Activated CD4-positive, alpha-beta T cell treated with anti-CD3 and anti-CD28 coated beads for 4 hours (primary cell): ENCODE measurements around the gene KDM4C.
"Not testable (repeated sequence)": the region's sequence is repeated elsewhere in the genome, so short reads cannot be mapped to it uniquely, and the experiment has no call there.

Source experiments
- DNase-seq, 2 donors: peaks; one replicate each; pipeline ENCODE4 v3.0.0-alpha.2; 2020

Gene KDM4C

DNA sequence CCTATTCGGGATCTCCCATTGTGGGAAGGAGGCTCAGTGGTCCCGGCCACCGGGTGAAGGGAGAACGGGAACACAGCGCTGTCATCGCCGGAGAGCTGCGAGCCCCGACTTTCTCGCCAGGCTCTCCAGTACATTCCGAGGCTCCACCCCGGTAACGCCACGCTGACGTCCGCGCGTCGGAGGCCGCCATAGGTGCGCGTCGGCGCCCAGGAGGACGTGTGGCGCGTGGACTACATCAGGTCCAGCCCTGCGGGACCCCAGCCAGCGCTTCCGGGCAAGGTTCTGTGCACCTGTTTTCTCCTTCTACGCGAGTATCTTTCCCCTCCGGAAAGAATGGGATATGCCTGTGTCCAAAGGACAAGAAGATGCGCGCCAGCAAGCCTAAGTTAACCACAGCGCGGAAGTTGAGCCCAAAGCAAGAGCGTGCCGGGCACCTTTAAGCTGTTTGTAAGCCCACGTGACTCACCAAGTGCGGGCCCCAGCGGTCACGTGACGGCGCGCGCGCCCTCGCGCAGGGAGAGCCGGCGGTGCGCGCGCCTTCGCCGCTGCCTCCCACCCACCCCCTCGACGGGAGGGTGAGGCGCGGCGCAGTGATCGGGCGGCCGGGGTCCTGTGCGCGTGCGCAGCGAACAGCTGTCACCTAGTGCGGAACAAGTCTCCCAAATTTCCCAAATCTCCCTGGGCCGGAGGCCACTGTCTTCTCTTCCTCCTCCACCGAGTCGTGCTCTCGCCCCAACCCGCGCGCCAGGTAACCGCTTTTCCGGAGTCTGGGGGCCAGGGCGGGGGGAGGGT lies at the start of gene KDM4C:
KDM4C (plus strand) TSS at position 518 of the 792 bp plus-strand sequence. CDS start 35,016 bp downstream, outside the sequence.
- DNase-seq, result peak; percentile 91 to 95

DNA sequence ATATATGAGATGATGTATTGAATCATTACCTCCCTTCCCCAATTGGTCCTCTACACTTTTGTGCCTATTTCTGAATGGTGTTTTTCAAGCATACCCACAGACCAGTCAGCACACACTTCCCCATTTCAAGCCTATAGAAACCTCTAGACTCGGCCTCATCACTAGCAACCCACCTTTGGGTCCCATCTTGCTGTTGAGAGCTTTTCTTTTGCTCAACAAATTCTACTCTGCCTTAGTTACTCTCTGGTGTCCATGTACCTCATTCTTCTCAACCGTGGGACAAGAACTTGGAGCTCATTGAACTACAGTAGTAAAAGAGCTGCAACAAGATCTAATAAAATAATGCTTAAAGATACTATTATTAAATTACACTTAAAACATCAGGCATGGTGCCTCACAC lies 49.0 kb upstream of the KDM4C start:
- no peak for DNase-seq

DNA sequence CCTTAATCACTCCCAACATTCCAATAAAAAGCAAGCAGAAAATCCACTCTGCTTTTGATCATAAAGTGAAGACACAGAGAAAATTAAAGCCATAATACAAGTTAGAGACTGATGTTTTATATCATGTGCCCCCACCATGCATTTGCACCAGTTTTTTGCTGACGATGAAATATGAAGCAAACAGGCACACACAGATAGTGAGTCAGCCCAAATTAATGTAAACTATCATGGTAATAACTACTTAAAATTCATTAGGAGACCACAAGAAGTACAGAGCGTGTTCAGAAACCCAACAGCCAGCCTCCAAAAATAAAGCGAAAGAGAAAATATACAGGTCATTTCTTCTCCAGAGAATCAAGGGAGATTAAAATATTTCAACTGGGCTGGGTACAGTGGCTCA lies 46.4 kb upstream of the KDM4C start:
- DNase-seq, result no peak

DNA sequence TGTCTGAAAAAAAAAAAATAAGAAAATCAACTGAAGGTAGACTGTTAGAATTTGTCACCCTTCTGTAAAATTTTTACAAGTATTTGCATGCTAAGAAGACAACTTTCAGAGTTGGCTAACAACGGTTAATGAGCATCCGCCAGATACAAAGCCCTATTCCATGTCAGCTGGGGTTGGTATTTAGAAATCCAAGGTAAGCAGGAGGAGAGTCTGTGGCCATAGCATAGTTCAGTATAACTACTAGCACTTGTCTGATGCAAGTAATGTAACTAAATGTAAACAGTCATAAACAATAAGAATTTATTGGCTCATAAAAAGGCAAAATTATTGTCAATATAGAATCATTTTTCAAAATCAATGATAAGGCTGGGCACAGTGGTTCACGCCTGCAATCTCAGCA lies 45.7 kb upstream of the KDM4C start:
- no peak for DNase-seq

DNA sequence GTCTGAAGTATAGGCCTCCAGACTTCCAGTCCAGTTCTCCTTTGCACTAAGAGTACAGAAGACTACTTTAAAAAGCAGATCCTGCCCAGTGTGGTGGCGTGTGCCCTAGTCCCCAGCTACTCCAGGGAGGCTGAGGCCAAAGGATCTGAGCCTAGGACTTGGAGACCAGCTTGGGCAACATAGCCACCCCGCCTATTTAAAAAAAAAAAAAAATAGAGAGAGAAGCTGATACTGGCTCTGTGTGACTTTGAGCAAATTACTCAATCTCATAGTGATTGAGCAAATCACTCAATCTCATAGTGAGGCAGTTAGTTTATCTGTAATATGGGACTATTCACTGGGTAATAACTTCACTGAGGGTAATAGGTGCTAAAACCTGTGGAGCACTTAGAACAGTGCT lies 43.6 kb upstream of the KDM4C start:
- no peak for DNase-seq

DNA sequence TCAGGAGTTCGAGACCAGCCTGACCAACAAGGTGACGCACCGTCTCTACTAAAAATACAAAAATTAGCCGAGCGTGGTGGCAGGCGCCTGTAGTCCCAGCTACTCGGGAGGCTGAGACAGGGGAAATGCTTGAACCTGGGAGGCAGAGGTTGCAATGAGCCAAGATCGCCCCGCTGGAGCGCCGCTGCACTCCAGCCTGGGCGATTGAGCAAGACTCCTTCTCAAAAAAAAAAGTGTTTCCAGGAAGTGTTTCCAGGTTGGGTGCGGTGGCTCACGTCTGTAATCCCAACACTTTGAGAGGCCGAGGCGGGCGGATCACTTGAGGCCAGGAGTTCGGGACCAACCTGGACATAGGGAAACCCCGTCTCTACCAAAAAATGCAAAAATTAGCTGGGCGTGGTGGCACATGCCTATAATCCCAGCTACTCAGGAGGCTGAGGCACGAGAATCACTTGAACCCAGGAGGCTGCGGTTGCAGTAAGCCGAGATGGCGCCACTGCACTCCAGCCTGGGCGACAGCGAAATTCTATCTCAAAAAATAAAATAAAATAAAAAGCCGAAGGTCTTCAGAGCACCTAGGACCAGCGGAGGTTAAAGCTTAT lies 42.5 kb upstream of the KDM4C start:
- not testable (repeated sequence) for DNase-seq

DNA sequence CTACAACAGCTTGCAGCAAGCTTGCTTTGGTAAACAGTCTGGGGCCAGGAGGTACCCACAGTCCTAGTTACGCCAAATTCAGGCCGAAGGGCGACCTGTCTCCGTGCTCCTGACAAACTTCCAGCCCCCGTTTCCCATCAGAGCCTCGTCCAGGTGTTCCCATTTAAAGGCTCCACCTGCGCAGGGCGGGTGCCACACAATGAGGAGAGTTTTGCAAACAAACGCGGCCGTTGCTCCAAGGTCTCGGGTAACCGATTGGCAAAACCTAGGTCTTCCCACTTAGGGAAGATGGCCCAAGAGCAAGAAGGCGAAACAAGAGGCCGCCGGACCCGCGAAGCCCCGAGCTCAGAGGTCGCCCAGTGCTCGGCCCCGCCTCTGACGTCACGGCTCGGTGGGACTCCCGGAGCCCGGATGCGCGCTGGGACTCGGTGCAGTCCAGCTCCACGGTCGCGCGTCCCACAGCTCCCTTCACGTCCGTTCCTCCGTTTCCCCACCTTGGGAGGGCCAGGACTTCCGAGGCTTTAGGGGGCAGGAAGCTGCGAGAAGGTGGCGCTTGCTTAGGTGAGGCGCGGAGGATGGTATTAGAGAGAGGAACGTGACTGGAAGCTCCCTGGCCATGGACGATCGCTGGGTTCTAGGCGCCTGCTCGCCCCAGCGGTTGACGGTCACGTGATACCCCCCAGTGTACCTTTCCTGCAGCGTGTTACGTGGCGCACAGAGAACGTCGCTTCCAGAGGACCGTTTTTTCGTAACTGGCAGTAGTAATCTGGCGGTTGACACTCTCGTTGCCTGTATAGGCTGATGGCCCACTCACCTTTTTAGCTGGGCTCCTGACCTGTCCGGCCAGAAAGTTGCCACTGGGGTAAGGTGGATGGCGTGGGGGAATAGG lies 41.8 kb upstream of the KDM4C start:
- peak; percentile 56 to 69 for DNase-seq

DNA sequence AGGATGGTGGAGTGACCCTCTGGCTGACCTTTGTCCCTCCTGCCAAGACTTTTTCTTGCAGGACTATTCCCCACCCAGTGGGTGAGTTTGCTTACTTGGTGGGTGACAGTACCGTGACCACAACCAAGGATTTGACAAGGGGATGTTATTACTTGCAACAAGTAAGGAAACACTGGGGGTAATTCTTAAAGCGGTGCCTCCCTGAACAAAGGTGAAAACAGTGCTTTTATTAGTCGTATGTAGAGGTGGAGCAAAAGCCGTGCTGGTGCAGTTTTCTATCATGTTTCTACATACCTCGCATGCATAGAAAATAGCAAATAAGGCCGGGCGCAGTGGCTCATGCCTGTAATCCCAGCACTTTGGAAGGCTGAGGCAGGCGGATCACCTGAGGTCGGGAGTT lies 41.0 kb upstream of the KDM4C start:
- DNase-seq, result no peak

DNA sequence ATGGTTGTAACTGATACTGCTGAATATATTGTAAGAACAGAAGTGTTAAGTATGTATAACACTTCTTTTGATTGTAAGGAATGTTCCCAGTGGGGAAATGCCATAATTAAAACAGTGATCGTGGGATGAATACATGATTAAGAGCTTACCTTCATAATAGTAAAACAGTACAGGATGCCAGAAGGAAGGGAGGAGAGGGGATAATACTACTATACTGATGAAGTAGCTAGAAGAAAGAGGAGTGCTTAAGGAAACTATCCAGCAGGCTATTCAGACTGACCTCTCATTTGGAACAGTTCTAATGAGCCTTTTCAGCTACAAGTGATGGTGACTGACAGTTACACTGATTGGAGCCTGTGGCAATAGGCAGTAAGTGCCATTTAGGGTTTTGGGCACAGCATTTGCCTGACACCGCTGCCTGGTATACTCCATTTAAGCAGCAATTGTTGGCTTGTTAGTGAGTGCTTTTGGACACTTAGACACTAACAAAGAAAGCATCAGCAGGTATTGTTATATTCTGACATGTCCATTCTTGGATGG lies 33.8 kb upstream of the KDM4C start:
- no peak for DNase-seq

DNA sequence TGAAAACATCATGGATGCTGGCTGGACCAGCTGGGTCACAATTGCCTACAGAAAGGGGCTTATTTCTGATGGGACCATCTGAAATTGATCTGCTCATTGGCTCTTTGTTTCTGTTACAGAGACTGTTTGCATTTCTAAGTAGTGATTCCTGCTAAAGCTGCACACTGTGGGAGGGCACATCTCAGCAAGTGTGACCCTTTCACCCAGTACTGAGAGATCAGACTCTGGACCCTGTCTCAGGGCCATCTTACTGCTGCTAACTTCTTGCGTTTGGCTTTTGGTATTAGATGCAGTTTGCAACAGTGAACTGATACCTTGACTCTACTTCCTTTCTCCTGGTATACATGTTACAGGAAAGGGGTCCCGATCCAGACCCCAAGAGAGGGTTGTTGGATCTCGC lies 24.5 kb upstream of the KDM4C start:
- no peak for DNase-seq

DNA sequence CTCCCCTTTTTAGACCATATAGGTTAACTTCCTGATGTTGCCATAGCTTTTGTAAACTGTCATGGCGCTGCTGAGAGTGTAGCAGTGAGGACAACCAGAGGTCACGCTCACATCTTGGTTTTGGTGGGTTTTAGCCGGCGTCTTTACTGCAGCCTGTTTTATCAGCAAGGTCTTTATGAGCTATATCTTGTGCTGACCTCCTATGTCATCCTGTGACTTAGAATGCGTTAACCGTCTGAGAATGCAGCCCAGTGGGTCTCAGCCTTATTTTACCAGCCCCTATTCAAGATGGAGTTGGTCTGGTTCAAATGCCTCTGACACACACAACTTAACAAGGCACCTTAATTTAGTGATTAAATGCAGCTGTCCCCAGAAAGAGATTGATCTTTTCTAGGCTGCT lies 23.9 kb upstream of the KDM4C start:
- no peak for DNase-seq

DNA sequence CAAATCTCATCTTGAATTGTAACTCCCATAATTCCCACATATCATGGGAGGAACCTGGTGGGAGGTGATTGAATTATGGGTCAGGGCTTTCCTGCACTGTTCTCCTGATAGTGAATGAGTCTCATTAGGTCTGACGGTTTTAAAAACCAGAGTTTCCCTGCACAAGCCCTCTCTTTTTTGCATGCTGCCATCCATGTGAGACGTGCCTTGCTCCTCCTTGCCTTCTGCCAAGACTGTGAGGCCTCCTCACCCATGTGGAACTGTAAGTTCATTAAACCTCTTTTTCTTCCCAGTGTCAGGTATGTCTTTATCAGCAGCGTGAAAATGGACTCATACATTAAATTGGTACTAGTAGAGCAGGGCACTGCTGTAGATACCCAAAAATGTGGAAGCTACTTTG lies 22.4 kb upstream of the KDM4C start:
- no peak for DNase-seq

DNA sequence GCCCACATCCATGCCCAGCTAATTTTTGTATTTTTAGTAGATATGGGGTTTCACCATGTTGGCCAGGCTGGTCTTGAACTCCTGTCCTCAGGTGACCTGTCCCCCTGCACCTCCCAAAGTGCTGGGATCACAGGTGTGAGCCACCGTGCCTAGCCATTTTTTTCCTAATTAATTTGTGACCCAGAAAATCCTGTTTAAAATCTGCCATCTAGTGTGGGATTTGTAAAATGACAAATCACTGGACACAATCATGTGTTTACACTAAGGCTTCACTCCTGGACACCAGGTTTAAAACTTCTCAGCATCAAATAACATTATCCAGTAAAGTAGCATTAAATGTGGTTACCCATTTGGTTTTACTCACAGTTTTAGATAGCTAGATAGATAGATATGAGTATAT lies 18.6 kb upstream of the KDM4C start:
- no peak for DNase-seq

DNA sequence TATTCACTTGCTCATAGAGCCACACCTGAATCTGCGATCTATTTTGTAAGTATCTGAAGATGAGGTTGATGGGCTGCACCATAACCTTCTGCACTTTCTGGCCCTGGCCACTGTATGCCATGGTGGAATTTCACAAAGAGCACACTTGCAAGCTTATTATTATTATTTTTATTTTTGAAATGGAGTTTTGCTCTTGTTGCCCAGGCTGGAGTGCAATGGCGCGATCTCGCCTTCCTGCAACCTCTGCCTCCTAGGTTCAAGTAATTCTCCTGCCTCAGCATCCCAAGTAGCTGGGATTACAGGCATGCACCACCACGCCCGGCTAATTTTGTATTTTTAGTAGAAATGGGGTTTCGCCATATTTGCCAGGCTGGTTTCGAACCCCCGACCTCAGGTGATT lies 8.9 kb upstream of the KDM4C start:
- not testable (repeated sequence) for DNase-seq

DNA sequence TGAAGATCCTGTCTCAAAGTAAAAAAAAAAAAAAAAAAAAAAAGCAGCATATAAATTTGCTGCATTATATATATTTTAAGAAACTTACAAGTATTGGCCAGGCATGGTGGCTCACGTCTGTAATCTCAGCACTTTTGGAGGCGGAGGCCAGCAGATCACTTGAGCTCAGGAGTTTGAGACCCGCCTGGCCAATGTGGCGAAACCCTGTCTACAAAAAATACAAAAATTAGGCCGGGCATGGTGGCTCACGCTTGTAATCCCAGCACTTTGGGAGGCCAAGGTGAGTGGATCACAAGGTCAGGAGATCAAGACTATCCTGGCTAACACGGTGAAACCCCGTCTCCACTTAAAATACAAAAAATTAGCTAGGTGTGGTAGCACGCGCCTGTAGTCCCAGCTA lies 2.9 kb upstream of the KDM4C start:
- not testable (repeated sequence) for DNase-seq

DNA sequence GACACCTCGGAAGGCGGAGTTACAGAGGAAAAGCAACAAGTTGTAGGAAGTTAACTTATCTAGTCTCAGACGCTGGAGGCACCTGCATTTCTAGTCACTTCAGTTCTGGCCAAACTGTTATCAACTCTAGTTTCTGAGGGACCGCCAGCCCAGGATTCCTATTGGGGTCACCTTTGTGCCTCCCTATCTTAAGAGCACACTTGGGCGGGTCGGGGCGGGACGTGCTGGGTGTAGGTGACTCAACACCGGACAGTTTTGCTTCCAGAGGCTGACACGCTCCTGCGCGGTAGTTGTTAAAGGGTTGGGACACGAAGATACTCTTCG lies 679 bp upstream of the KDM4C start:
- peak; percentile 71 to 72 for DNase-seq

DNA sequence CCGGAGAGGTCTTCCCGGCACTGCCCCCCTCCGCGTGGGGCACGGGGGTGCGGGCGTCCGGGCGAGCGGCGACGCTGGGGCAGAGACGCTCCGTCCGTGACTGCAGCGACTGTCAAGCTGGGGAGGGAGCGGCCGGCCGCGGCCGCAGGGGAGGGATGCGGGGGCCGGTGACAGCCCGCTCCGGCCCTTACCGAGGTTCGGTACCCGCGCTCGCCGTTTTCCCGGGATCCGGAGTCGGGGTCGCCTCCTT lies 400 bp downstream of the KDM4C start:
- no peak for DNase-seq

DNA sequence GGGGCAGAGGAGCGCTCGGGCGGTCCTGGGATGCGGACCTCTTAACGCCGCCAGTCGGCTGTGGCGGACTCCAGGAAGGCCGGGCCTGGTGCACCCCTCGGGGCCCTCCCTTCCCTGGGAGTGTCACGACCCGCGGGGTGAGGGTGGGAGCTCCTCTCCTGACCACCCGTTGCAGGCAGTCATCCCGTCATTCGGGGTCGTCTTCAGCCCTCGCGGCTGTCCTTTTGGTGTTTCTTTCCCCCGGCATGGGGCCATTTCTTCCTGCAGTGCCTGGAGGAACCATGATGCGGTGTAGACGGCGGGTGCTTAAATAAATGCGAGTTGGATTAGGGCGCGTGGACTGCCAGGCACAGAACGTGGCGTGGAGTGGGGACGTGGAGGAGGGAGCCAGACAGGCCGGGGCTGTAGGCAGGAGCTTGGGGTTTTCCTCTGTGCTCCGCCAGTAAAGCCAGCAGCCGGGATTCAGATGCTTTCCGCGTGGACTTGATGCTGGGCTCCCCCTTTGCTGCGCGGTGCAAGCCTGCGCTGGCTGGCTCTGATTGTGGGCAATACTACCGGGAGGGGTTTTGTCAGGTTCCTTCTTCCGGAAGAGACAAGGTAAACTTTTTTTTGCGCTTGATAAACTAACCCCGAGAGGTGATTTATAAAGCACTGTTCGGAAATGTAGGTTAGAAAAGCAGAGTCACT lies 868 bp downstream of the KDM4C start:
- DNase-seq, result peak; percentile 34 to 49

DNA sequence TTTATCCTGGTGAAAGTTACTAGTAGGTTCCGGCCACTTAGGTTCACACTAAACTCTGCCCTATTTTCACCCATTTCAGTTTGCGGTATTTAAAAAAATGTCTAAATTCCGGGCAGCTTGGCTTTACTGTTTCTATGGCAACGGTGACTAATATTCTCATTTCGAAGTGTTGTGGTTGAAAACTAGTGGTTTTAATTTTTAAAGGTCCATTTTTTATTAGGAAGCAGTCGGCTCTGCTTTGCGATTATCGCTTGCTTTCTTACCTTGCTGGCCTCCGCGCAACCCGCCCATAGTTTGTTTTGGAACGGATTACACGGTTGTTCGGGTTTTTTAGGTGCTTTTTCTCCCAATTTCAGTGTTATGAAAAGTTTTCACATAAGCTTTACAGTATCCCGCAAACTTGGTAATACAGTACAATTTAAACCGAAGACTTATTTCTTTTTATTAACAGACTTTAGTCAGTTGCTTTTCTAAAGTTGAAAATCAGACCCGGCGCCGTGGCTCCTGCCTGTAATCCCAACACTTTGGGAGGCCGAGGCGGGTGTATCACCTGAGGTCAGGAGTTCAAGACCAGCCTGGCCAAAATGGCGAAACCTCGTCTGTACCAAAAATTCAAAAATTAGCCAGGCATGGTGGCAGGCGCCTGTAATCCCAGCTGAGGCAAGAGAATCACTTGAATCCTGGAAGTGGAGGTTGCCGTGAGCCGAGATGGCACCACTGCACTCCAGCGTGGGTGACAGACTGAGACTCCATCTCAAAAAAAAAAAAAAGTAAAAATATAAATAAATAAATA lies 1.6 kb downstream of the KDM4C start:
- peak; percentile 24 to 31 for DNase-seq

DNA sequence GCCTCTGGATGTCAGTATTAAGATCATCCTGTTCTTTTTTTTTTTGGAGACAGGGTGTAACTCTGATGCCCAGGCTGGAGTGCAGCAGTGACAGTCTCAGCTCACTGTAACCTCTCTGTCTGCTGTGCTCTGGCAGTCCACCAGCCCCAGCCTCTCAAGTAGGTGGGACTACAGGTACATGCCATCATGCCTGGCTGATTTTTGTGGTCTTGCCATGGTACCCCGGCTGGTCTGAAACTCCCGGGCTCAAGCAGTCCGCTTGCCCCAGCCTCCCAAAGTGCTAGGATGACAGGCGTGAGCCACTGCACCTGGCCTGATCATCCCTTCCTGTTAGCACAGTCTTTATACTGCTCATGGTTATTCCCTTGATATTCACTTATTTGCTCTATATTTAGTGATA lies 3.5 kb downstream of the KDM4C start:
- DNase-seq, result no peak

DNA sequence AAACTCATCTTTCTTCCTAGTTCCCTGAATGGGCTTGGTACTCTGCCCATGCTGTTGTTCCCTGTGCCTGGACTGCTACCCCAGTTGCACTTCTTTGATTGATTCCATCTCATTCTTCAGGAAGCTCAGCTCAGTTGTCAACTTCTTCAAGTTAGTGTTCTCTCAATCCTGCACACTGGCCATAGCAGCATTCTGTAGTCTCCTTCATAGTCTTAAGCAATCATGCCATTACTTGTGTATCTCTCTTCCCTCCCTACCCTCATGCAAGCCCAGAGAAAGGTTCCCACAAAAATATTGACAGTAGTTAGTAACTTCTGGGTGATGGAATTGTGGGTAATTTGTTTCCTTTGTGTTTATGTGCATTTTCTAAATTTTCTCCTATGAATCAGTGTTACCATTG lies 5.5 kb downstream of the KDM4C start:
- no peak for DNase-seq

DNA sequence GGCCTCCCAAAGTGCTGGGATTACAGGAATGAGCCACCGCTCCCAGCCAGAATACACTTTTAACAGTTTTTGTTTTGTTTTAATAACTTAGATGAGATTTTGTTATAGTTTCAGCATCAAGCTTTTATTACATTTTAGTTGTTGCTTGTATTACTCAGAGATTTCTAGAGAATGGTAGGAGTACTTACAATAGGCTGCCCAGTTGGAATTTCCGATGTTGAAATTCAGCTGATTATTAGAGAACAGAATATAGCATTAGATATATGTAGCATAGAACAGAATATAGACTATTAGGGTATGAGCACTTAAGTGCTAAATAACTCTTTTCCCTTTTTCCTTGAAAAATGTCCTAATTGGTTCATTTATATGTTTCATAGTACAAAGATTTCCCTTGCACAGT lies 6.2 kb downstream of the KDM4C start:
- DNase-seq, result no peak
